Measurements from ENCODE around the gene USE1.

The USE1 gene

DNA sequence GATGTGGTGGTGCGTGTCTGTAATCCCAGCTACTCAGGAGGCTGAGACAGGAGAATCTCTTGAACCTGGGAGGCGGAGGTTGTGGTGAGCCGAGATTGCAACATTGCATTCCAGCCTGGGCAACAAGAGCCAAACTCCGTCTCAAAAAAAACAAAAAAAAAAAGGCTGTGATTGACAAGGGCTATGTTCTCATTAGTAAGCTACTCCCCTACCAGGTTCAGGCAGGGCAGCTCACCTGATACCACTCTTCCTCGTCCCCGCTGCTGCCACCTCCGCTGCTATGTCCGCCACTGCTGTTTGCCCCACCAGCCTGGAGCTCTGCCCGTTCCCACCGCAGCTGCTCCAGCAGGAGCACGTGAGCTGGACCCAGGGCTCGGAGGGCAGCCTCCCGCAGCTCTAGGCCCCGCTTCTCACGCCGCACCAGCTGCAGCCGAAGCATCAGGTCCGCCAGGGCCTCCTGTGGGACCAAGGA, 40.0 kb downstream of the USE1 start:
- H3K4me2 ChIP-seq, result no peak overlapping the region
- H3K9ac ChIP-seq, result no peak overlapping the region
- no peak for TF ChIP-seq Cebpa-rat (IDR thresholded peaks at IDR 0.05)
- no peak overlapping the region for H3K4me3 ChIP-seq
- peaks cover 11% of the 10 kb centered on the region for H3K4me1 ChIP-seq
- no peaks in the 10 kb centered on the region for H3K36me3 ChIP-seq
- H3K27me3 ChIP-seq, result no peaks in the 10 kb centered on the region
- no peaks in the 10 kb centered on the region for H3K9me3 ChIP-seq
- H4K20me1 ChIP-seq, result no peaks in the 10 kb centered on the region
- no peak overlapping the region for H3K27ac ChIP-seq

DNA sequence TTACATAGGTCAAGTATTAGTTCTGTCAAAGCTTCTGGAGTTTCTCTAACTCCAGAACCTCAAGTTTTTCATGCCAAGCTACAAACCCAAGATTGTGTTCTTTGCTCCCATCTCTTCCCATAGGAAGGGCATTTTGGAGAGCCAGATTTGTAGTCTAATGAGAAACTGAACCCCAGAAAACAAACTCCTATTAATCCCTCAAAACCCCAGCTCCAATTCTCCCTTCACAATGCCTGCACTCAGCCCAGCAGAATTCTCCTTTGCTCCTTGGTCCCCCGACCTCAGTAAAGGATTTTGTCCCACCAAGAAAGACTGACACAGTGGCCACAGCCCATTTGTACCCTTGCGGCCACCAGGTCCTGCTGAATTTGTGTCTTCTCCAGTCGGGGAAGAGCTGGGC, 41.0 kb downstream of the USE1 start:
- no peak overlapping the region for H3K4me2 ChIP-seq
- no peaks in the 10 kb centered on the region for H3K36me3 ChIP-seq
- no peak overlapping the region for H3K9ac ChIP-seq
- H3K27ac ChIP-seq, result no peak overlapping the region
- no peak overlapping the region for H3K4me3 ChIP-seq
- no peak for TF ChIP-seq Cebpa-rat (IDR thresholded peaks at IDR 0.05)
- H4K20me1 ChIP-seq, result no peaks in the 10 kb centered on the region
- H3K4me1 ChIP-seq, result peaks cover 16% of the 10 kb centered on the region
- H3K27me3 ChIP-seq, result no peaks in the 10 kb centered on the region
- no peaks in the 10 kb centered on the region for H3K9me3 ChIP-seq

DNA sequence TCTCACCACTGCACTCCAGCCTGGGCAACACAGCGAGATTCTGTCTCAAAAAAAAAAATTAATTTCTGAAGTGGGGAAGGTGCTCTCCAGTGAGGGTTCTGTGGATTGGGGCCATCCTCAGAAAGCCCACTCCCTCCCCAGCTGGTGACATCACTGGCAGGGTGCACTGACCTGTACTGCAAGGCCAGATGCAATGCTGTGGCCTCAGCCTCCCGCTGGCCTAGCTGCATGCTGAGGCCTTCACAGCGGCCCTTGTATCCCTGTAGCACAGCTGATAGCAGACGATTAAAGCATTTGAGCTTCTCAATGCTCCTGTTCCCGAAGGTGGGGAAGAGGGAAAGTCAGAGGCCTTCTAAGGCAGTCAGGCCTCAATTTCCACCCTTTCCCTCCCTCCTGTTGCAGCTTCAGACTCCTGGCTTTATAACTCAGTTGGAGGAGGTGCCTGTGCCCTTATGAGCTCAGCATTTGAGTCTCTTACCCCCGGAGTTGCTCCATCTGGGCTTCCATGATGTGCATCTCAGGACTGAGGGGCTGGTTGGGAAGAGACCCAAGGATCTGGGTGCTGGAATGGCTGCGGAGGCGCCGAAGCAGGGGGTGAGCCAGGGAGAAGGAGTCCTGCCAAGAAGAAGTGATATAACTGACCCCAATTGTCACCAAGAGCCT, 44.1 kb downstream of the USE1 start:
- Histone ChIP-seq H4K20me1 (no peaks in the 10 kb centered on the region), H3K27me3 (no peaks in the 10 kb centered on the region), H3K4me1 (peaks cover 23% of the 10 kb centered on the region), H3K9ac (no peak overlapping the region), H3K9me3 (no peaks in the 10 kb centered on the region), H3K36me3 (no peaks in the 10 kb centered on the region), H3K4me2 (no peak overlapping the region), H3K27ac (no peak overlapping the region), H3K4me3 (no peak overlapping the region)
- no peak for TF ChIP-seq Cebpa-rat (IDR thresholded peaks at IDR 0.05)

DNA sequence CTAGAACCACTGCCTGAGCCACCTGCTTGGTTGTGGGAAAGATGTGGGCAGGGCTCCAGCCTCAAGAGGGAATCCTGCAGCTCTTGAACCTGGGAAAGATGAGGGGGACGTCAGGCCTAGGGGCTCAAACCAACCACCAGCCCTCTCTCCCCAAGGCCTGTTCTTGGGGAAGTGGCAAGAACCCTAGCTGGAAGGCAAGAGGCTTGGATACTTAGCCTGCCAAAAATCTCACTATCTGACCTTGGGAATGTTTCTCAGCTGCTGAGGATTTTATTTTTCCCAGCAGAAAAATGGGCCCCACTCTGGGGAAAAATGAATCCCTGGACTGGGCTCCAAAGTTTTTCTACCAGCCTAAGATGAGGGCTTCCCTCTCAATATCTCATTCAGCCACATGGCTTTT, 44.8 kb downstream of the USE1 start:
- Histone ChIP-seq H3K27ac (no peak overlapping the region), H3K27me3 (no peaks in the 10 kb centered on the region), H3K4me2 (no peak overlapping the region), H3K4me1 (peaks cover 24% of the 10 kb centered on the region), H3K9me3 (no peaks in the 10 kb centered on the region), H3K4me3 (no peak overlapping the region), H3K36me3 (no peaks in the 10 kb centered on the region), H3K9ac (no peak overlapping the region), H4K20me1 (no peaks in the 10 kb centered on the region)
- TF ChIP-seq Cebpa-rat (IDR thresholded peaks at IDR 0.05), result no peak

DNA sequence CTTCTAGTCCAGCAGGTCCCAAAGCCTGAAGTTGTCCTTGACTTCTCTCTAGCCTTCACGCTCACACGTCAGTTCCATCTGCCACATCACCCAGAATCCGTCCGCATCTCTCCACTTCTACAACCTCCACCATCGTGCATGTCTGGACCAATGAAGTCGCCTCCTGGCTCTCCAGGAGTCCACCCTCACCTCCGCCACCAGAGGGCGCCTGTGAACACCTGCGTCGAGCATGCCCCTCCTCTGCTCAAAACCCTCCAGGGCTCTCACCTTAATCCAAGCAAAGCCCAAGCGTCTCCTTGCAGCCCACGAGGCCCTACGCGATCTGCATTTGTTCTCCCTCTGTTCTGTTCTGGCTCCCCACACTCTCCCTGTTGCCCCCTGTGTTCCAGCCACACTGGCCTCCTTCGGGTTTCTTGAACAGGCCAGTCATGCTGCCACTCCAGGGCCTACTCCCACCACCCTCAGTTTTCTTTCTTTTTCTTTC, 45.7 kb downstream of the USE1 start:
- no peaks in the 10 kb centered on the region for H4K20me1 ChIP-seq
- no peaks in the 10 kb centered on the region for H3K36me3 ChIP-seq
- no peak overlapping the region for H3K27ac ChIP-seq
- no peaks in the 10 kb centered on the region for H3K9me3 ChIP-seq
- no peak overlapping the region for H3K9ac ChIP-seq
- H3K27me3 ChIP-seq, result no peaks in the 10 kb centered on the region
- no peak for TF ChIP-seq Cebpa-rat (IDR thresholded peaks at IDR 0.05)
- peaks cover 29% of the 10 kb centered on the region for H3K4me1 ChIP-seq
- H3K4me2 ChIP-seq, result 0 out of 2 replicates have a peak overlapping the region, but pooled peaks have one; percentile 36
- H3K4me3 ChIP-seq, result no peak overlapping the region

DNA sequence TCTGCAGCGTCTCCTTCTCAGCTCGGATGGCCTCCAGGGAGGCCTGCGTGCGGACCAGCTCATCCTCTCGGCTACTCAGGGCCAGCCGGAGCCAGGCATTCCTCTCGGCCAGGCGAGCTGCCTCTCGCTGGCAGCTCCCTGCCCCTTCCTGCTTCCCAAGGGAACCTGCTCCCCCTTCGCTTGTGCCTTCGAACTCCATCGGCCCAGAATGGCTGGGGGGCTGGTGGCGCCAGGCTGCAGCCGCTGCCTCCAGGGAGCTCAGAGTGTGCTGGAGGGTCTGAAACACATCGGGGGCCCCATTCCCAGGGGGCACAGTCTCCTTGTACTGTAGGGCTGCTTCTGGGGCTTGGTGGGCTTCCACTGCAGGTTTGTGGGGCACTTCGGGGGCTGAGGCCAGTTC, 47.4 kb downstream of the USE1 start:
- Histone ChIP-seq H3K4me3 (no peak overlapping the region), H3K36me3 (no peaks in the 10 kb centered on the region), H3K27ac (no peak overlapping the region)

DNA sequence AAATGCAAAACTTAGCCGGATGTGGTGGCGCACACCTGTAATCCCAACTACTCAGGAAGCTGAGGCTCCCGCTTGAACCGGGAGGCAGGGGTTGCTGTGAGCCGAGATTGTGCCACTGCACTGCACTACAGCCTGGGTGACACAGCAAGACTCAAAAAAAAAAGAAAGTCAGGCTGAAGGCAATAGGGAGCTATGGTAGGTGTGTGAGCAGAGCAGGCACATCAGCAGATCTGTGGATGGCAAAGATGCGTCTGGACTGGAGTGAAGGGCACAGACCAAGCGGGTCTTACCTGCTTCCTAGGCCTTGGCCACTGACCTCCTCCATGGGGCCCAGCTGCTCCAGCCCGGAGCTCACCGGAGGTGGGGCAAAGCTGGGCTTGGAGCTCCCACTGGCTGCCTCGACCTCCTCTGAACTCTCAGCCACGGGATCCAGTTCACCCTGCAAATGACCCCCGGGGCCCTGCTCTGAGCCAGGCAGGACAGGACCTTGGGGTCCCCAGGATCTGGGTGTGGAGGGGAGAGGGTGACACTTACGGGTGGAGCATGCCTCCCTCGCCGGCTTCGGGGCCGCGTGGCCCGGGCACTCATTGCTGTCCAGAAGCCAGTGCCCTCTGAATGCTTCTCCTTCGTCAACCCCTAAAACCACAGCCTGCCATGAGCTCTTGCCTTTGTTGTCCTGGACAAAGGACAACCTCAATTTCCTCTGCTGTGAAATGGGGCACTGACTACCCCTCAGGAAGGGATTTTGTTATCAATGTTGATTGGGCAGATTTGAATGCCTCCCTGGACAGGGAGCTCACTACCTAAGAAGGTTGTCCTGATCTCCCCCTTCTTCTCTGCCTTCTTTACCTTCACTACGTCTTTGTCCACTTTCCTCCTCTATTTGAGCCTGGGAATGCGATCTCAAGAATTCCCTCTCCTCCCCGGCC, 48.8 kb downstream of the USE1 start:
- Histone ChIP-seq H3K9me3 (no peaks in the 10 kb centered on the region), H3K36me3 (peaks cover 5% of the 10 kb centered on the region), H3K4me2 (peak overlapping the region; percentile 40), H3K4me3 (no peak overlapping the region), H3K27ac (0 out of 2 replicates have a peak overlapping the region, but pooled peaks have one; percentile 20), H3K27me3 (no peaks in the 10 kb centered on the region), H3K9ac (no peak overlapping the region), H3K4me1 (peaks cover 50% of the 10 kb centered on the region), H4K20me1 (no peaks in the 10 kb centered on the region)
- TF ChIP-seq Cebpa-rat (IDR thresholded peaks at IDR 0.05), result no peak

More for the DNA sequence above, 47.4 kb downstream of the USE1 start:
- TF ChIP-seq Cebpa-rat (IDR thresholded peaks at IDR 0.05), result no peak
- Histone ChIP-seq H3K27me3 (no peaks in the 10 kb centered on the region), H4K20me1 (no peaks in the 10 kb centered on the region), H3K9ac (peak overlapping the region; percentile 38; the same call in 1 of the 2 replicates), H3K4me2 (no peak overlapping the region), H3K4me1 (peaks cover 38% of the 10 kb centered on the region), H3K9me3 (no peaks in the 10 kb centered on the region)

DNA sequence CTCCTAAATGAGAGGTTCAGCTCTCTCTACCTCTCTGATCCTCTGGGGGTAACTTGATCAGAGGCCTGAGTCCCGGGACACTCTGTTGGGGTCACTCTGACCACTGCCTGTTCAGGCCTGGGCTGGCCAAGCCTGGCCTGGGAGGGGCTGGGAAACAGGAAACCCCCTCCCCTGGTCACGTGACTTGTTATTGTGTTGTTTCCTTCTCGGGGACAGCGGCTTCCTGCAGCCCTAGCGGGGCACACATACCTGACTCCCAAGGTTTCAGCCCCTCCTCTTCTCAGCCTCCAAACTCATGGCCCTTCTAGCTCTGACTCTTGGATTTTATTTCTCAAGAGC, 49.5 kb downstream of the USE1 start, which contains the start of gene USHBP1:
USHBP1 (minus strand) TSS at position 105 of the 339 bp plus-strand sequence. CDS start 446 bp downstream, outside the sequence.
- Histone ChIP-seq H3K27ac (0 out of 2 replicates have a peak within 1 kb of the TSS, but pooled peaks have one; percentile 20), H3K4me1 (peaks cover 51% of the 10 kb centered on the region), H3K4me2 (peak within 1 kb of the TSS; percentile 40), H3K9me3 (no peaks in the 10 kb centered on the region), H3K27me3 (no peaks in the 10 kb centered on the region), H3K9ac (no peak within 1 kb of the TSS), H4K20me1 (no peaks in the 10 kb centered on the region), H3K36me3 (peaks cover 11% of the 10 kb centered on the region), H3K4me3 (no peak within 1 kb of the TSS)
- TF ChIP-seq Cebpa-rat (IDR thresholded peaks at IDR 0.05), result no peak

DNA sequence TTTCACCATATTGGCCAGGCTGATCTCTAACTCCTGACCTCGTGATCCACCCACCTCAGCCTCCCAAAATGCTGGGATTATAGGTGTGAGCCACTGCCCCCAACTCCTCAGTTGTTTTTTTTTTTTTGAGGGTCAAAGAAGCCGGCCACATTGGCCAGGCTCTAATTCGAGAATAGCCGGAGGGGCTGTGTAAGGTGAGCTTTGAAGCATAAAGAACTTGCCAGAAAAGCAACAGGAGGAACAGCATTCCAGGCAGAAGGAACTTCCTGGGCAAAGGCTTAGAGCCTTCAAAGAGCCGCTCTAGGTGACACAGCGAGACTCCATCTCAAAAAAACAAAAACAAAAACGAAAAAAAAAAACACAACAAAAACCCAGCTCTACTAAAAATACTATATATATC, 50.9 kb downstream of the USE1 start:
- peak overlapping the region; percentile 19; the same call in 1 of the 2 replicates for H3K9ac ChIP-seq
- no peak for TF ChIP-seq Cebpa-rat (IDR thresholded peaks at IDR 0.05)

More for the DNA sequence above, 50.9 kb downstream of the USE1 start:
- H4K20me1 ChIP-seq, result no peaks in the 10 kb centered on the region
- H3K4me3 ChIP-seq, result peak overlapping the region; percentile 57; the same call in 1 of the 2 replicates
- H3K9me3 ChIP-seq, result no peaks in the 10 kb centered on the region
- H3K36me3 ChIP-seq, result peaks cover 24% of the 10 kb centered on the region
- no peaks in the 10 kb centered on the region for H3K27me3 ChIP-seq
- peaks cover 46% of the 10 kb centered on the region for H3K4me1 ChIP-seq
- peak overlapping the region; percentile 64; the same call in 1 of the 2 replicates for H3K27ac ChIP-seq
- H3K4me2 ChIP-seq, result peak overlapping the region; percentile 76
